Effector CD4-positive, alpha-beta T cell (primary cell): ENCODE data around the gene CYTIP.
"Not testable (repeated sequence)": the region's sequence is repeated elsewhere in the genome, so short reads cannot be mapped to it uniquely, and the experiment has no call there.

Experiments used
- DNase-seq: peaks from one replicate; pipeline ENCODE4 v3.0.0-alpha.2; 2020

CYTIP gene

DNA sequence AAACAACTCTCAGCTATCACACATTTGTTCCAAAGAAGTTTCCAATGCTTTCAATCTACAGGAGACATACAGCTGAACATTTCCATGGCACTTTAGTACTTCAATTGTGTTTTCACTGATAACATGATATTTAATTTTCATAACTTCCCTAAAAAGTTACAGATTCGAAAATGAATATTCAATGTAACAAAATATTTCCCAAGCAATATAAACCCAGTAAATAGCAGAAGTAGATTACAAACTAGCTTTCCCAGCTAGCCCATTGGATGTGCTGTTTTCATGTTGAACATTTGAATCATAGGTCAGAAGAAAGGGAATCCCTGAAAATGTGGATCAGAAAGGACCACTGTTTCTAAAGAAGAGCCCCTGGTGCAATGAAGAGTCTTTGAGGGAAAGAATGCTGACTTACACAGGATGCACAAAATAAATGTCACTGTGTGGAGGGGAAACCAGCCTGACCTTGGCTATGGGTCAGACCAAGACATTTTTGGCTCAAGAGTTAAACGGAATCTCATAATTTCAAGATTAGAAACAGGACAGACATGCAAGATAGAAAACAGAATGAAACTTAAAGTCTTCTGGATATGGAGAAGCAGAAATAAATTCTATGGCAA lies 22.5 kb downstream of the CYTIP start:
- DNase-seq: no peak

DNA sequence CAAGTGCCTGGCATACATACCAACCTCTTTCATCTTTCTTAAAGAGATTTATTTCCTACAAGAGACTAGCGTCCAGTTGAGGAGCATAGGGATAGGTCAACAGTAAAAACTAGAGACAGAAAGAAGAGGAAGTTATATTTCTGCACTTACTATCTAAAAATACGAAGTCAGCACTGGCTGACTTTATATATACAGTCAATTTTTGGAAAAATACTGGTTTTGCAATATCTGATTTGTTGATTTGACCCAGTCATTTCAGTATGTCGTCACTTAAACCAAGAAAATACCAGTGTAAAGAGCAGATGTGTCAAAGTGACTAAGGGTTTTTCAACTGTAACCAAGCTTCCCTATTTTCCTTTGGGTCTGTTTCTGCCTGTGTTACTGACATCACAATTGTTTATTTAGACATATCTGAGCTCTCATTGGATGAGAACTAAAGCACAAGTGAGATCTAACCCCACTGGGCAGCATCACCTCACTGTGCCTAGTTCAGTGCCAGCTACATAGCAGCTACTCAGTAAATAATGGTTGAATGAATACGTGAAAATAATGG lies 23.0 kb downstream of the CYTIP start:
- no peak for DNase-seq

DNA sequence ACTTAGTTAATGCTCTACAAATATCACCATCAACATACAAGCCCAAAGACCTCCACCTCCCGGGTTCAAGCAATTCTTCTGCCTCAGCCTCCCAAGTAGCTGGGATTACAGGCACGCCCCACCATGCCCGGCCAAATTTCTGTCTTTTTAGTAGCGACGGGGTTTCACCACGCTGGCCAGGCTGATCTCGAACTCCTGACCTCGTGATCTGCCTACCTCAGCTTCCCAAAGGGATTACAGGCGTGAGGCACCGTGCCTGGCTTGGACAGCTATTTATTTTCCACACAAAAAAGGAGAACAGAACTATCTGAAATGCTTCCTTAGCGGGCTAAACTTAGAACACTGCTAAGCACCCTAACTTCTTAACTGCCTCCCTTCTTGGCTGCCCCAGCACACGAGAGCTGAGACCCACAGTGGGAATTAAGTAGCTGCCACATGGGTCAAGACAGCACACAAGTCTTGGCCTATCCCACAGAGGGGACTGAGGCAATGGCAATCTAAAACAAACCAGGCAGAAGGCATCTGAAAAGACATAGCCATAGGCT lies 24.8 kb downstream of the CYTIP start:
- no peak for DNase-seq

DNA sequence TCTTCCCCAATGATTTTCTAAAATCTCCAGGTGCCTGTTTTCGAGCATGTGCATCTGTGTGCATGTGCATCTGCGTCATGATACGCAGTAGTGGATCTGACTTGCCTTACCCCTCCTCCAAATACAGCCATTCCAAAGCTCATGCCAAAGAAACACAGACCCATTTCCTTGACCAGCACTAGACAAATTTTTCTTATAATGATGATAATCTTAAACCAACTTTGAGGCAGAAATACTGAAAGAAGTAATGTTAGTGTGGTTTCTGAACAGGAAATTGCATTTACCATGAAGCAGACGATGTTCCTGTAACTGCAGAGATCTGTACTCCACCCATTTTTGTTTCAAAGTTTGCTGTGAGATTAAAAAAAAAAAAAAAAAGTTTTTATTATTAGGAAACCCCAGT lies 25.6 kb downstream of the CYTIP start:
- DNase-seq: peak; percentile 34

DNA sequence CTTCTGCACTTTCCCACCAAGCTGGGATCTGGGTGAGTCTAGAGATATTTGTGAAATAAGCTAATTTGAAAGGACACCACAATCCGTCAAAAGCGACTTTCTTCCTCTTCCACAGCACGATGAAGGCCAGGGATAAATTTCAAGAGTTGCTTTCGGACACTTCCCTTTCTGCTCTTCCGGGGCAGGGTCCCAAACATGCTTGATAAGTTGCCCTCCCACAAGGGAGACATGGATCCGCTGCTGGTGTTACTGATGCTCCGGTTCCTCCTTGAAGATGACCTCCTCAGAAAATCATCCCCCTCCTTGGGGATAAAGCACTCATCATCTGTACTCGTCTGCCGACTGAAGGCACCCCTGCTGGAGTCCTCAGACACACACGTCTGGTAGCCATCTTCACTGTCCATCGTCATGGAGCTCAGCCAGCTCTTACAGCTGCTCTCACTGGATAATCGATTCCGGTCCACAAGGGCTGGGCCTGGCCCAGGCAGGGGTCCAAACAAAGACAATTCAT lies 28.2 kb downstream of the CYTIP start:
- no peak for DNase-seq

DNA sequence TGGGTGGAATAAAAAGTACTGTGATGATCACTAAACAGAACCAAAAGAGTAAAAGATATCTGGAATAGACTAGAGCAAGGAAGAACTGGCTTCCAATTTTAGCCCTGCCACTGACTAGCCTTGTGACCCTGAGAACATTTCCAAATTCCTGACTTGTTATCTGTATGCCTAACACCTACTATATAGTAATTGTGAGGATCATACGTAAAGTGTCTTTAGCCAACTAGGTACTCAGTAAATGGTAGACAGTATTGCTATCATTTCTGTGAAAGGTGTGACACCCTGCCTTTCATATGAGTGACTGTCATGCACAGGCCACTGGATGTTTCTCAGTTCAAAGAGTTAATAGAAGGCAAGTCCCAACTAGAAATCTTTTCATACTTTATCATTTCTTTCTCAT lies 29.8 kb downstream of the CYTIP start:
- no peak for DNase-seq

DNA sequence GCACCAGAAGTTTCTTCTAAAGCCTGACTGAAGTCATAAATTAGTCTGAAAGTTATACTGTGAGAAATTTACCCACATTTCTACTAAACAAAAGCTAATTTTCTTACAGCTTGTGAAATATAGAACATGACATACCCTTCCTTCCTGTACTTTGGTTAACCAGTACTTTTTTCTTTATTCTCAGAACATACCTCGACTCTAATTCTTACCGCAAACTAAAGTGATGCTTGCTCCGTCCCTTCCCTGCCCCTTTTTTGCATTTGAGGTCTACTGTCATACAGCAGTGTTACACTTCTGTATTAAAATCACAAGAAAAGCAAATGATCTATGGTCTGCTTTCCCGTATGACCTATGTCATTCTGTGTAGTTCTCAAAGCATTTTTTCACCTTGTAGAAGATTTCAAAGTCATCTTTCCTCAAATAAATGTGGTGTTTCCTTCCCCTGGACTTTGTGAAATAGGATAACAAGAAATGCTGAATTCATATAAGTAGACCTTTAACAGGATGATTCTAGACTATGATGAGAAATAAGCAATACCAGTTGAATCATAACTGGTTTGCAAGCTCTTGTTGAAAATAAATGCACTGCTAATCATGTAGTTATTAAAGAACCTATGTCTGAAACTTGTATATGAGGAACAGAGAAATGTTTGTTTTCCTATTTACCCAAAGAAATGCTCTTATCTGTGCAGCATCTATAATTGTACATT lies 30.4 kb downstream of the CYTIP start:
- DNase-seq: peak; percentile 46

DNA sequence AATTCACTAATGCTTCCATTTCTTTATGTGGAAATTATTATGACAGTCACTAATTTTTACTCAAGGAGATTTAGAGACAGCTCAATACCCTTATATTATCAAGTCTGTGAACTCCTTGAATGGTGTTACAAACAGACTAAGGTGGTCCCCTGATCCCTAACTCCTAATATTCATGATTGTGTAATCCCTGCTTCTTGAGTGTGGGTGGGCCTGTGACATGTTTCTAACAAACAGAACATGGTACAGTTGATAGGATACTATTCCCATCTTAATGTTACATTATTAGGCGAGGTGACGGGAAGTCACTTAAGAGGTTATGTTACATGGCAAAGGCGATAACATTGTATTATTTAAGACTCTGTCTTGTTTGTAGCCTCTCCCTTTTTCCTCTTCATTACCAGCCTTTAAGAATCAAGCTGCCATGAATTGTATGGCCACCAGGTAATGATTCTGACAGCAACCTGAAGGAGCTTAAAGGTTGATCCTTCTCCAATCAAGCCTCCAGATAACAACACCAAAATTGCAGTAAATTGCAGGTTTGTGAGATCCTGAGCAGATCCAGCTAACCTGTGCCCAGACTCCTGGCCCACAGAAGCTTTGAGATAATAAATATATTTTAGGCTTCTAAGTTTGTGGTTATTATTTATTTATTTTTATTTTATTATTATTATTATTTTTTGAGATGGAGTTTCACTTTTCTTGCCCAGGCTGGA lies 32.1 kb downstream of the CYTIP start:
- DNase-seq: no peak

DNA sequence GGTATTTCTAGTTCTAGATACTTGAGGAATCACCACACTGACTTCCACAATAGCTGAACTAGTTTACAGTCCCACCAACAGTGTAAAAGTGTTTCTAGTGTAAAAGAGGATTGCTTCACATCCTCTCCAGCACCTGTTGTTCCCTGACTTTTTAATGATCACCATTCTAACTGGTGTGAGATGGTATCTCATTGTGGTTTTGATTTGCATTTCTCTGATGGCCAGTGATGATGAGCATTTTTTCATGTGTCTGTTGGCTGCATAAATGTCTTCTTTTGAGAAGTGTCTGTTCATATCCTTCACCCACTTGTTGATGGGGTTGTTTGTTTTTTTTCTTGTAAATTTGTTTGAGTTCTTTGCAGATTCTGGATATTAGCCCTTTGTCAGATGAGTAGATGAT lies 38.5 kb downstream of the CYTIP start:
- DNase-seq: not testable (repeated sequence)

DNA sequence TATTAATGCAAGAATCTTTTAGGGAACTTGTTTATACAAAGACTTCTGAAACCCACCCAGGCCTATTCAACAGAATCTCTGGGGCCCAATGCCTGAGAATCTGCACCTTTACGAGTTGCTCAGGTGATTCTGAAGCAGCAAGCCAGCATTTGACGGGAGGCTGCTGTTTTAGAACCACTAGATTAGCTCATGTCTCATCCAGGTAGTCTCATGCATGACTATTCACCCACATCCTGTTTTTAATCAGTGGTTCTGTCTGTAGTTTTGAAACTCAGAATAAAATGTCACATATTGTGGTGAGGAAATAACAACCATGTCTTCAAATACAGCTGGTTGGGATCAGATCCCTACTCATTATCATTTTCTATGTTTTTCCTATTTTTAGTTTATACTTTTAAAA lies 39.5 kb downstream of the CYTIP start:
- DNase-seq: peak; percentile 69

DNA sequence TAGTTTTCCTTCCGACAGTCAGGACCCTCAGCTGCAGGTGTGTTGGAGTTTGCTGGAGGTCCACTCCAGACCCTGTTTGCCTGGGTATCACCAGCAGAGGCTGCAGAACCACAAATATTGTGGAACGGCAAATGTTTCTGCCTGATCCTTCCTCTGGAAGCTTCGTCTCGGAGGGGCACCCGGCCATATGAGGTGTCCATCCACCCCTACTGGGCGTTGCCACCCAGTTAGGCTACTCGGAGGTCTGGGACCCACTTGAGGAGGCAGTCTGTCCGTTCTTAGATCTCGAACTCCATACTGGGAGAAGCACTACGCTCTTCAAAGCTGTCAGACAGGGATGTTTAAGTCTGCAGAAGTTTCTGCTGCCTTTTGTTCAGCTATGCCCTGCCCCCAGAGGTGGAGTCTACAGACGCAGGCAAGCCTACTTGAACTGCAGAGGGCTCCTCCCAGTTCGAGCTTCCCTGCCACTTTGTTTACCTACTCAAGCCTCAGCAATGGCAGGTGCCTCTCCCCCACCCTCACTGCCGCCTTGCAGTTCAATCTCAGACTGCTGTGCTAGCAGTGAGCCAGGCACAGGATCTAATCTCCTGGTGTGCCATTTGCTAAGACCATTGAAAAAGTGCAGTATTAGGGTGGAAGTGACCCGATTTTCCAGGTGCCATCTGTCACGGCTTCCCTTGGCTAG lies 40.9 kb downstream of the CYTIP start:
- DNase-seq: not testable (repeated sequence)

DNA sequence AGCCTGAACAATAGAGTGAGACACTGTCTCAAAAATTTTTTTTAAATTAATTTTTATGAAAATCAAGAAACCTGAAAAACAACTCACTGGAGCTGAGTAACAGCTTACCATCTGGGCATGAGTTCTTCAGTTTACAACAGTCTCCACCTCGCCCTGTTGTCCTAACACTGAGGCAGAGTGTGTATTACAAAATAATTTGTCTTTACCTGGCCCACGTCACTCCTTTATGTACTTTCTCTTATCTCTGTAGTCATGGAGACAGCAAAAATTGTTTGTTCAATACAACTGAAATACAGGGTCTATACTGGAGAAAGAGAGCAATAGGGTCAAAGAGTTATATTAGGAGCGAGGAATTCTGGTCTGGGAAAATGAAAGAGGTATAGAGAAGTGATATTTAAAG lies 48.1 kb downstream of the CYTIP start:
- no peak for DNase-seq

DNA sequence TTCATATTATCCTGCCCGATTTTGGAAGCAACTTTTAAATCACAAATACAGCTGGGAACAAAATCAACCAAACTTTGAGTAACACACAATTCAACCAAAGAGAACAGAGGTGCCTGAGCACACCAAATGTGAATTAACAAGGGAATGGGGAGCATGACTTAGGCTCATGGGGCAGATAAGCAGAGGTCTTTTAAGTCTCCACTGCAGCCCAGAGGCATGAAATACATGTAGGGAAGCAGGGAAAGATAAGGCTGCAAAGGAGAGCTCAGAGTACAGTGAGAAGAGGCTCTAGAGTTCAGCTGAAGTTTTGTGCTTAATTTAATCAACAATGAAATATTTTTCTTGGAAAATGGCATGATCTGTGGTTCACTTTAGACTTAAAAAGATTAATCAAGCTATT lies 49.0 kb downstream of the CYTIP start:
- DNase-seq: no peak

DNA sequence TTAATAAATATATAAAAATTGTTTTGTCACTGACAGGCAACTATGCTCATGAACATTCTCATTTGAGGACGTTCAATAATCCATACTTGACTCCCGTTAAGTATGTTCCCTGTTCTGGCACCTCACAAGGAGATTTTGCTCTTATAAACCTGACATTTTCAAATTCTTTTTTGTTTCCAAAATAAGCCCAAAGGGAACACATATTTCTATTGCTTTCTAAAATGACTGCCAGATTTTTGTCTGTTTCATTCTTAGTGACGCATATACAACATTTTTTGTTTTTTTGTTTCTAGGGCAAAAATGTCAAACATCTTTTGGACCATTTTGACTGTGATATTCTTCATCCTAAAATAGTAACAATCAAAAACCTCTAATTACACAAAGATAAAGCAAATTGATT lies 50.5 kb downstream of the CYTIP start:
- DNase-seq: no peak

DNA sequence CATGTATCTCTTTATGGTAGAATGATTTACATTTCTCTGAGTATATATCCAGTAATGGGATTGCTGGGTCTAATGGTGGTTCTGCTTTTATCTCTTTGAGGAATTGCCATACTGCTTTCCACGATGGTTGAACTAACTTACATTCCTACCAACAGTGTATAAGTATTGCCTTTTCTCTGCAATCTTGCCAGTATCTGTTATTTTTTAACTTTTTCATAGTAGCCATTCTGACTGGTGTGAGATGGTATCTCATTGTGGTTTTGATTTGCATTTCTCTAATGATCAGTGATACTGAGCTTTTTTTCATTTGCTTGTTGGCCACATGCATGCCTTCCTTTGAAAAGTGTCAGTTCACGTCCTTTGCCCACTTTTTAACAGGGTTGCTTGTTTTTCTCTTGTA lies 55.1 kb downstream of the CYTIP start:
- DNase-seq: no peak

DNA sequence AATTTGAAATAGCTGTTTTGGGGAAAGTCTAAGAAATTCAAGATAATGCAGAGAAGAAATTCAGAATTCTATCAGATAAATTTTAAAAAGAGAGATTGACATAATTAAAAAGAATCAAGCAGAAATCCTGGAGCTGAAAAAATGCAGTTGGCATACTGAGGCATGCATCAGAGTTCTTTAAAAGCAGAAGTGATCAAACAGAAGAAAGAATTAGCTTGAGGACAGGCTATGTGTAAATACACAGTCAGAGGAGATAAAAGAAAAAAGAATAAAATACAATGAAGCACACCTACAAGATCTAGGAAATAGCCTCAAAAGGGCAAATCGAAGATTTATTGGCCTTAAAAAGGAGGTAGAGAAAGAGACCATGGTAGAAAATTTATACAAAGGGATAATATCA lies 57.1 kb downstream of the CYTIP start:
- no peak for DNase-seq

DNA sequence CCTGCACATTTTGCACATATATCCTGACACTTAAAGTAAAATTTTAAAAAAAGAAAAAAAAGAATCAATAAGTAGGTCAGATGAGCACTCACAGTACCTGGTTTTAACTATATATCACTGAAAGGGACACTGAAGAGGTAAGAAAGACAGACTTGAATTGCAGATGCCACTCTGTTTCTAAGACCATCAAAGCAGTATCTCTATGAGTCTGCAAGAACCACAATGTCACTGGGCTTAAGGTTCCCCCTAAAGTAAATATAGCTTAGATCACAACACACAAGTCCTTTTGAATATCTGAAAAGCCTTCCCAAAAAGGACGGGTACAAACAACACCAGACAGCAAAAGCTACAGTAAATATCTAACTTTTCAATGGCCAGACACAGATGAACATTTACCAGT lies 57.6 kb downstream of the CYTIP start:
- no peak for DNase-seq

DNA sequence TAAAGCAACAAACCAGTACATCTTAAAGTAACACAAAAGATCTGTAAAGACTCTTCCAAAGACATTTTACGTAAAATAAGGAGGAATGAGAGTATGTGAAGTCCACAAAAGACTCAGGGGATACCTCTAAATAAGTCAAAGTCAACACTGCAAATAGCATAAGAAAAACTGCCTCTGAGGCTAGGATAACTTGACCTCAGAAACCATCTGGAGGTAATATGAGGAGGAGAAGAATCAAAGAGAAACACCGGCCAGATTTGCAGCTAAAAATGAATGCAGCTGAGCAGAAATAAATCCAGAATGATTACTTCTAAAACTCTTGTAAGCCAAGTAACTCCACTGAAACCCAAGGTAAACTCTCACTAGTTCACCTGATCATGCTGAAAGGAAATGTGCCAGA lies 66.0 kb downstream of the CYTIP start:
- DNase-seq: no peak

DNA sequence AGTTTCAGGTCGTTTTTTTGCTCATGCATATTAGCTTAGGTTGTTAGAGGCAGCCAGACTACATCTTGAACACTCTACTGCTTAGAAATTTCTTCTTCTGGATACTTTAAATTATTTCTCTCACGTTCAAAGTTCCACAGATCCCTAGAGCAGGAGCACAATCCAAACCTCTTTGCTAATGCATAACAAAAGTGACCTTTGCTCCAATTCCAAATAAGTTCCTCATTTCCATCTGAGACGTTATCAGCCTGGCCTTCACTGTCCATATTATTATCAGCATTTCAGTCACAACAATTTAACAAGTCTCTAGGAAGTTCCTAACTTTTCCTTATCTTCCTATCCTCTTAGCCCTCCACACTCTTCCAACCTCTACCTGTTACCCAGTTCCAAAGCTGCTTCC lies 67.8 kb downstream of the CYTIP start:
- no peak for DNase-seq

DNA sequence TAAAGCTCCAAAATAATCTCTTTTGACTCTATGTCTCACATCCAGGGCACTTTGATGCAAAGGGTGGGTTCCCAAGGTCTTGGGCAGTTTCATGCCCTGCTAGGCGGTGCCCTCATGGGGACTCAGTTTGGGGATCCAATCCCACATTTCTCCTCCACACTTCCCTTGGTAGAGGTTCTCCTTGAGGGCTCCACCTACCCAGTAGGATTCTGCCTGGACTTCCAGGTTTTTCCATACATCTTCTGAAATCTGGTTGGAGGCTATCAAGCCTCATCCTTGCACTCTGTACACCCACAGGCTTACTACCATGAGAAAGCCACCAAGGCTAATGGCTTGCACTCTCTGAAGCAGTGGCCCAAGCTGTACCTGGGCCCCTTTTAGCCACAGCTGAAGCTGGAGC lies 68.5 kb downstream of the CYTIP start:
- no peak for DNase-seq

DNA sequence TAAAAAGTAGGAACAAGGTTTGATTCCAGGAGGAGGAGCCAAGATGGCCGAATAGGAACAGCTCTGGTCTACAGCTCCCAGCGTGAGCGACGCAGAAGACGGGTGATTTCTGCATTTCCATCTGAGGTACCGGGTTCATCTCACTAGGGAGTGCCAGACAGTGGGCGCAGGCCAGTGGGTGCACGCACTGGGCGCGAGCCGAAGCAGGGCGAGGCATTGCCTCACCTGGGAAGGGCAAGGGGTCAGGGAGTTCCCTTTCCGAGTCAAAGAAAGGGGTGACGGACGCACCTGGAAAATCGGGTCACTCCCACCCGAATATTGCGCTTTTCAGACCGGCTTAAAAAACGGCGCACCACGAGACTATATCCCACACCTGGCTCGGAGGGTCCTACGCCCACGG lies 75.4 kb downstream of the CYTIP start:
- not testable (repeated sequence) for DNase-seq

DNA sequence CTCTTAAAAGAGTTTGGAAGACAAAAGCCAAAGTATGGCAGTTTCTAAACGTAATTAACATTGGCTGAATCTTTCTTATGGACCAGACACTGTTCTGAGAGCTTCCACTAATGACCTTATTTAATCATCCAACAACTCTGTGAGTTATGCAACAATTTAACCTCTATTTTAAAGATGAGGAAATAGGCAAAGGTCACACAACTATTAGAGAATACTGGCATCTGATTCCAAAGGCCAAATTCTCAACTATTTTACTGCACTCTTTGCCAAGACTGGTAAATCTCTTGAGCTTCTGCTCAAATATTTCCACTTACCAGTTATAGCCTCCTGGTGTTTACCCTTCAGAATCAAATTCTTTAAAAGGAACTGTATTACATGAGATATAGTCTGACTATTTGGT lies 76.2 kb downstream of the CYTIP start:
- no peak for DNase-seq
